Measurements from ENCODE around the gene RAB36. TPM values are rescaled to one million over a fixed set of nuclear protein-coding genes. Genes with fewer than 3 reads are reported as not detected.

The RAB36 gene
- total RNA-seq, 1 donor: 1.1 TPM

Small RNA genes lying within 50 kb of the gene (small RNA-seq; reads per million reads assigned to genes)
- not detected for gene BCRP8
- gene RF00017: not detected
- not detected for gene RF00066

Other genes starting within 250 kb of the RAB36 start
- gene GNAZ, start 75.0 kb upstream of the RAB36 start, total RNA-seq: 1.1 TPM
- 0.27 TPM for gene RSPH14, start 3.5 kb upstream of the RAB36 start, total RNA-seq
- 238 TPM for gene BCR, start 35.0 kb downstream of the RAB36 start, total RNA-seq